Measurements from ENCODE around the gene MELK.

MELK gene

GRCh38 chr9:36720043-36720442, 147.3 kb downstream of the MELK start:
- no peak for DNase-seq
- in situ Hi-C loops (cut with HindIII; ENCODE audit: low pct_ligation_motif_present, low pct_unique_long_range_greater_than_20kb, low sequenced_read_pairs): no loop called here

GRCh38 chr9:36721846-36722588, 149.3 kb downstream of the MELK start:
- in situ Hi-C loops (cut with HindIII; ENCODE audit: low pct_ligation_motif_present, low pct_unique_long_range_greater_than_20kb, low sequenced_read_pairs): no loop called here

GRCh38 chr9:36725777-36726356, 153.2 kb downstream of the MELK start:
- in situ Hi-C loops (cut with HindIII; ENCODE audit: low pct_ligation_motif_present, low pct_unique_long_range_greater_than_20kb, low sequenced_read_pairs): no loop called here
- DNase-seq: no peak

More at GRCh38 chr9:36721846-36722588, 149.3 kb downstream of the MELK start:
- no peak for DNase-seq
